HepG2 (cell line): Measurements from ENCODE around the gene ASTN2.

Experiments used
- ARNT ChIP-seq: fragments of 450-650 bp; IDR thresholded peaks from 2 replicates; pipeline ENCODE4 v1.6.1; 2017
- IRF2 ChIP-seq: IDR thresholded peaks from 2 replicates; pipeline ENCODE4 v1.6.1; 2018; ENCODE audit warnings: missing genetic modification reagents, missing compliant biosample characterization
- JUND ChIP-seq: sonication (generic); formaldehyde crosslinking; IDR thresholded peaks from 2 replicates; pipeline ENCODE4 v1.8.0; 2022; ENCODE audit warnings: mild to moderate bottlenecking, missing genetic modification reagents
- PTBP1 ChIP-seq: fragments of 200-400 bp; formaldehyde crosslinking; IDR thresholded peaks from 2 replicates; pipeline ENCODE4 v1.6.1; 2018; ENCODE audit warnings: low read length, low read depth; ENCODE audit not compliant: poor library complexity, severe bottlenecking
- SETDB1 ChIP-seq: sonication (generic); formaldehyde crosslinking; IDR thresholded peaks from 2 replicates; pipeline ENCODE4 v1.5.1; 2020; ENCODE audit warnings: missing genetic modification reagents, mild to moderate bottlenecking, borderline replicate concordance
- SIN3A ChIP-seq: IDR thresholded peaks from 2 replicates; pipeline ENCODE4 v1.6.1; 2011; ENCODE audit warnings: low read depth, mild to moderate bottlenecking, control low read depth, low read length, borderline replicate concordance
- SRSF1 ChIP-seq: fragments of 200-400 bp; formaldehyde crosslinking; optimal IDR thresholded peaks from 2 replicates; pipeline ENCODE3; 2017; ENCODE audit warnings: mild to moderate bottlenecking, low read depth, low read length, moderate library complexity
- ZNF432 ChIP-seq: sonication (generic); formaldehyde crosslinking; IDR thresholded peaks from 2 replicates; pipeline ENCODE4 v1.5.0; 2020; ENCODE audit warnings: missing genetic modification reagents, mild to moderate bottlenecking, borderline replicate concordance
- TF ChIP-seq, protein P1 (sequence below): sonication (generic); formaldehyde crosslinking; IDR thresholded peaks from 2 replicates; pipeline ENCODE4 v1.5.0; 2020; ENCODE audit warnings: mild to moderate bottlenecking, missing genetic modification reagents, moderate library complexity
- TF ChIP-seq, protein P2 (sequence below), 2 experiments: IDR thresholded peaks; 2 replicates each; pipeline ENCODE4 v1.6.1; 2011 to 2012; ENCODE audit warnings: low read length in 2 of 2, borderline replicate concordance in 1 of 2, low read depth in 1 of 2, mild to moderate bottlenecking in 1 of 2, moderate library complexity in 1 of 2
- TF ChIP-seq, protein P3 (sequence below): IDR thresholded peaks from 2 replicates; pipeline ENCODE4 v1.6.1; 2016; ENCODE audit warnings: low read depth, borderline replicate concordance

DNA sequence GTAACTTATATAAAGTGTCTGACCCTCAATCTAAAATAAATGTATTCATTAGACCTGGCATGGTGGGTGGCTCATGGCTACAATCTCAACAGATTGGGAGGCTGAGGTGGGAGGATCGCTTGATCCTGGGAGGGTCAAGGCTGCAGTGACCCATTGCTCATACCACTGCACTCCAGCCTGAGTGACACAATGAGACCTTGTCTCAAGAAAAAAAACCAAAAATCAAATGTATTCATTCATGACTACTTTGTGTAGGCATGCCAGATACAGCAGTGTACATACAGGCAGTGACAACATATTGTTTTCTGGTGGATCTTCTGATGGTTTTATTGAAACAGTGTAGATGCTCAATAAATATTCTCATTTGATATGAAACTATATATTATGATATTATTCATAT, 526.8 kb downstream of the ASTN2 start:
- TF ChIP-seq SETDB1 (no peak), SIN3A (no peak), PTBP1 (no peak), SRSF1 (no peak), ARNT (no peak), IRF2 (CRISPR knock-in tag) (no peak), JUND (CRISPR knock-in tag) (no peak), ZNF432 (no peak)
- TF ChIP-seq, protein P1, sequence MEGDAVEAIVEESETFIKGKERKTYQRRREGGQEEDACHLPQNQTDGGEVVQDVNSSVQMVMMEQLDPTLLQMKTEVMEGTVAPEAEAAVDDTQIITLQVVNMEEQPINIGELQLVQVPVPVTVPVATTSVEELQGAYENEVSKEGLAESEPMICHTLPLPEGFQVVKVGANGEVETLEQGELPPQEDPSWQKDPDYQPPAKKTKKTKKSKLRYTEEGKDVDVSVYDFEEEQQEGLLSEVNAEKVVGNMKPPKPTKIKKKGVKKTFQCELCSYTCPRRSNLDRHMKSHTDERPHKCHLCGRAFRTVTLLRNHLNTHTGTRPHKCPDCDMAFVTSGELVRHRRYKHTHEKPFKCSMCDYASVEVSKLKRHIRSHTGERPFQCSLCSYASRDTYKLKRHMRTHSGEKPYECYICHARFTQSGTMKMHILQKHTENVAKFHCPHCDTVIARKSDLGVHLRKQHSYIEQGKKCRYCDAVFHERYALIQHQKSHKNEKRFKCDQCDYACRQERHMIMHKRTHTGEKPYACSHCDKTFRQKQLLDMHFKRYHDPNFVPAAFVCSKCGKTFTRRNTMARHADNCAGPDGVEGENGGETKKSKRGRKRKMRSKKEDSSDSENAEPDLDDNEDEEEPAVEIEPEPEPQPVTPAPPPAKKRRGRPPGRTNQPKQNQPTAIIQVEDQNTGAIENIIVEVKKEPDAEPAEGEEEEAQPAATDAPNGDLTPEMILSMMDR (CRISPR knock-in tag) = no peak
- TF ChIP-seq, protein P2, sequence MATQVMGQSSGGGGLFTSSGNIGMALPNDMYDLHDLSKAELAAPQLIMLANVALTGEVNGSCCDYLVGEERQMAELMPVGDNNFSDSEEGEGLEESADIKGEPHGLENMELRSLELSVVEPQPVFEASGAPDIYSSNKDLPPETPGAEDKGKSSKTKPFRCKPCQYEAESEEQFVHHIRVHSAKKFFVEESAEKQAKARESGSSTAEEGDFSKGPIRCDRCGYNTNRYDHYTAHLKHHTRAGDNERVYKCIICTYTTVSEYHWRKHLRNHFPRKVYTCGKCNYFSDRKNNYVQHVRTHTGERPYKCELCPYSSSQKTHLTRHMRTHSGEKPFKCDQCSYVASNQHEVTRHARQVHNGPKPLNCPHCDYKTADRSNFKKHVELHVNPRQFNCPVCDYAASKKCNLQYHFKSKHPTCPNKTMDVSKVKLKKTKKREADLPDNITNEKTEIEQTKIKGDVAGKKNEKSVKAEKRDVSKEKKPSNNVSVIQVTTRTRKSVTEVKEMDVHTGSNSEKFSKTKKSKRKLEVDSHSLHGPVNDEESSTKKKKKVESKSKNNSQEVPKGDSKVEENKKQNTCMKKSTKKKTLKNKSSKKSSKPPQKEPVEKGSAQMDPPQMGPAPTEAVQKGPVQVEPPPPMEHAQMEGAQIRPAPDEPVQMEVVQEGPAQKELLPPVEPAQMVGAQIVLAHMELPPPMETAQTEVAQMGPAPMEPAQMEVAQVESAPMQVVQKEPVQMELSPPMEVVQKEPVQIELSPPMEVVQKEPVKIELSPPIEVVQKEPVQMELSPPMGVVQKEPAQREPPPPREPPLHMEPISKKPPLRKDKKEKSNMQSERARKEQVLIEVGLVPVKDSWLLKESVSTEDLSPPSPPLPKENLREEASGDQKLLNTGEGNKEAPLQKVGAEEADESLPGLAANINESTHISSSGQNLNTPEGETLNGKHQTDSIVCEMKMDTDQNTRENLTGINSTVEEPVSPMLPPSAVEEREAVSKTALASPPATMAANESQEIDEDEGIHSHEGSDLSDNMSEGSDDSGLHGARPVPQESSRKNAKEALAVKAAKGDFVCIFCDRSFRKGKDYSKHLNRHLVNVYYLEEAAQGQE (IDR thresholded peaks at IDR 0.05; ENCODE audit: borderline replicate concordance in 1 of 2, low read depth in 1 of 2, low read length in 2 of 2) = no peak
- TF ChIP-seq, protein P3, sequence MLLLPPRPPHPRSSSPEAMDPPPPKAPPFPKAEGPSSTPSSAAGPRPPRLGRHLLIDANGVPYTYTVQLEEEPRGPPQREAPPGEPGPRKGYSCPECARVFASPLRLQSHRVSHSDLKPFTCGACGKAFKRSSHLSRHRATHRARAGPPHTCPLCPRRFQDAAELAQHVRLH = no peak
